Measurements from ENCODE around the gene PPP1R16B.

Gene PPP1R16B

GRCh38 chr20:38896009-38896594 lies 90.6 kb downstream of the PPP1R16B start:
- CTCF ChIA-PET: interaction anchor here (1.3 to 5.6 kb wide), 4 partner anchors 36 to 250 kb away, joined by 4 to 66 read pairs (median 6); no protein-coding TSS in a partner anchor
- no peak for TF ChIP-seq CTCF (IDR thresholded peaks at IDR 0.05; ENCODE audit: control extremely low read depth, extremely low read depth, low read depth, missing control alignments)
- POLR2A ChIA-PET: no interaction called here
- DNase-seq (ENCODE audit: extremely low spot score): no peak

- ChIA-PET CTCF (interaction anchor here (1.0 kb wide), 1 partner anchor 29 kb away, joined by 5 read pairs; the partner anchor contains the start of gene FAM83D), POLR2A (no interaction called here)
- no peak for DNase-seq (ENCODE audit: extremely low spot score)
- no peak for TF ChIP-seq CTCF (IDR thresholded peaks at IDR 0.05; ENCODE audit: control extremely low read depth, extremely low read depth, low read depth, missing control alignments)
These were observed 91.8 kb downstream of the PPP1R16B start for GRCh38 chr20:38897267-38897666.

DNA sequence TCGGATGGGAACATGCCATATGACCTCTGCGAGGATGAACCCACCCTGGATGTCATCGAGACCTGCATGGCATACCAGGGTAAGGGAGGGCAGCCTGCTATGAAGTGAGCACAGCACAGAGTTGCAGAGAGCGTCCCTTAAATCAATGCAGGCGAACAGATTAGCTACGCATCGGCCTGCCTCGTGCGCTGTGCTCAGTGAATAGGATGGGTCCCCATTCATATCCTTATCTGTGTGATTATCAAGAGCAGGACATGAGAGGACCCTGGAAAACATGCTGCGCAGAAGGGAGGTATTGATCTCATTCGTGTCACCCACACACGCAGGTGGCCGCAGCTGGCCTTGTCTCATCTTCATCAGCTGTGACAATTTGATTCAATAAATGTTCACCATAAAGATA lies 95.1 kb downstream of the PPP1R16B start:
- no peak for TF ChIP-seq CTCF (IDR thresholded peaks at IDR 0.05; ENCODE audit: control extremely low read depth, extremely low read depth, low read depth, missing control alignments)
- no peak for DNase-seq (ENCODE audit: extremely low spot score)
- CTCF ChIA-PET: interaction anchor here (1.0 to 2.0 kb wide), 4 partner anchors 19 to 149 kb away, joined by 3 to 6 read pairs (median 4); no protein-coding TSS in a partner anchor
- POLR2A ChIA-PET: no interaction called here

GRCh38 chr20:38902601-38903000 lies 97.1 kb downstream of the PPP1R16B start:
- CTCF ChIA-PET: interaction anchor here (1.2 to 2.0 kb wide), 5 partner anchors 9 to 148 kb away, joined by 3 to 6 read pairs (median 4); no protein-coding TSS in a partner anchor
- no peak for TF ChIP-seq CTCF (IDR thresholded peaks at IDR 0.05; ENCODE audit: control extremely low read depth, extremely low read depth, low read depth, missing control alignments)
- DNase-seq (ENCODE audit: extremely low spot score): no peak
- POLR2A ChIA-PET: no interaction called here

GRCh38 chr20:38903335-38903734 lies 97.8 kb downstream of the PPP1R16B start:
- no peak for DNase-seq (ENCODE audit: extremely low spot score)
- TF ChIP-seq CTCF (IDR thresholded peaks at IDR 0.05; ENCODE audit: control extremely low read depth, extremely low read depth, low read depth, missing control alignments): no peak
- ChIA-PET POLR2A (interaction anchor here (0.5 kb wide), 1 partner anchor 86 kb away, joined by 3 read pairs; no protein-coding TSS in a partner anchor), CTCF (interaction anchor here (1.0 to 1.2 kb wide), 5 partner anchors 9 to 147 kb away, joined by 3 to 5 read pairs (median 3); no protein-coding TSS in a partner anchor)

DNA sequence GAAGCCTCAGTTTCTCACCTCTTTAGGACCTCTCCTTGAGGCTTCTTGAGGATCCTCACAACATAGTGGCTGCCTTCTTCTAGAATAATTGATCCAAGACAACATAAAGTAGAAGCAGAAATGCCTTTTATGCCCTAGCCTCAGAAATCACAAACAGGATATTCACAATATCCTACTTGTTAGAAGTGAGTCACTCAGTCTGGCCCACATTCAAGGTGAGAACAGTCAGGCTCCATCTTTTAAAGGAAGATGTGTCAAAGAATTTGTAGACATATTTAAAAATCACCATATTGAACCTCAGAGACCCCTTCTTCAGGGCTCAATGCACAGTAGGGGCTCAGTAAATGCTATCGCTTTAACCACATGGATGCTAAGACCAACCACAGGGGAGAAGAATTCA lies 99.9 kb downstream of the PPP1R16B start:
- ChIA-PET CTCF (interaction anchor here (0.7 to 3.0 kb wide), 8 partner anchors 12 to 175 kb away, joined by 3 to 19 read pairs (median 4); partner anchors contain the start of gene FAM83D), POLR2A (no interaction called here)
- no peak for DNase-seq (ENCODE audit: extremely low spot score)
- no peak for TF ChIP-seq CTCF (IDR thresholded peaks at IDR 0.05; ENCODE audit: control extremely low read depth, extremely low read depth, low read depth, missing control alignments)

Data from GM10248 (cell line).